ENCODE measurements around the gene GABARAP. TPM values are rescaled to one million over a fixed set of nuclear protein-coding genes. Genes with fewer than 3 reads are reported as not detected.

The GABARAP gene
- total RNA-seq, 2 donors from 2014 or later = 431 to 505 TPM

DNA sequence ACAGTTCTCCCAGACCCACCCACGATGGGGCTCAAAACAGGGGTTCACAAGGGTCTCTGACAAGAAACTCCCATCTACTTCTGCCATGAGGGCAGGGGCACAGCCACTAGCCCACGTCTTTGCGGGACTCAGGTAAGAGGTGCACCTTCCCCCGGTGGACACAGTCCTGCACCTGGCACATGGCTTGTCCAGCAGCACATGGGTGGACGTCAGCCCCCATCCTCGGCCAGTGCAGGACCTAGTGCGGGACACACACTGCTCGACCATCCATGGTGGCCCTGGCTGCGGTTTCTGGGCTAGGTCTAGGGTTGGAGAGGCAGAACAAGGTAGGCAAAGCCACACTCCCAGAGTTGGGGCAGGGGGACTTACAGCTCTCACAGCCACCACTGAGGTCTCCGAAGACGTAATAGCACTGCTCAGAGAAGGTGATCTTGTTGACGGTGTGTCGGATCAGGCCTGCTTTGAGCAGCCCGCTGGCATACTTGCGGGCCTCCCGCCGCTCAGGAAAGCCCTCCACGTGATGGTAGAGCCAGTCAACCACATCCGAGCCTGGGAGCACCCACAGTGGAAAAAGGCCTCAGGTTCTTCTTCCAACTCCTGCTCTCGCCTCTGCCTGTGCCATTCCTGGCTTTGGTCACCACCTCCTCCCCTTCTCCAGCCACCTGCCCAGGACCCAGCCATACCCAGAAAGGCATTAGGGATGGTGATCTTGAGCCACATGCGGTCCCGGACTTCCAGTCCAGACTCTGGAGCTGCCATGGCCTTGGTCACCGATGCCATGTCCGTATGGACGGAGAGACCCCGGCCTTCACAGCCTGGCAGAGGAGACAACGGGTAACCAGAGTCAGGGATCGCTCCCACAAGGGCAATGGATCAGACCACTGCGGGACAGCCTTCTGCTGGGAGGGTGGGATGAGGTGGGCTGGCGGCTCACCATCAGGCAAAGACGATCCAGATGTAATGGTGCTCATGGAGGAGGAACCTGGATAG, 15.2 kb downstream of the GABARAP start:
- ATAC-seq = no peak
- no peak for DNase-seq
- intact Hi-C loops (cut with DNase I, micrococcal nuclease) = no loop called here

DNA sequence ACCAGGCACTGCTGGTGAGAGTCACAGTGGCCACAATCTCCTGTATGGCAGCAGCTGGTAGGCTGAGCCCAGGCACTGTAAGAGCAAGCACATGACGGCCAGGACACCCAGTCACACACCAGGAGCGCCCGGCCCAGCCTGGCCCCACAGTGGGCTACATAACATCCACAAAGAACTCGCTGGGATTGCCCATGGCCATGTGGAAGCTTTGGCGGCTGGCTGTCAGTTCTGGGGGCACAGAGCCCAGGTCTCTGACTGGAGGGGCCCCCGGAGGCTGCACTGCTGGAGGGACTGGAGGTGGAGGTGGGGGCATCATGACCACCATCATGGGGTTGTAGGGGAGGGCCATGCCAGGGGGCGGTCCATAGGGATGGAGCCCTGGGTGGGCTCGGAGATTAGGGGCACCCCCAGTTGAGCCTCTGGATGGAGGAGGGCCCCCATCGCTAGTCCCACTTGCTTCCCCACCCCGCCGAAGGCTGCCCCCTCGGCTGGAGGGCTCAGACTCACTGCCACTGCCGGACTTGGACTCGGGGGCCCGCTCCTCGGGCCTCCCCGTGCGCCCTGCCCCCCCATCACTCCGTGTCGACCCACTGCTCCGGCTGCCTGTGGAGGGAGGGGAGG, 16.4 kb downstream of the GABARAP start:
- DNase-seq (no peak), ATAC-seq (no peak)

GRCh38 chr17:7224661-7225111, 17.6 kb downstream of the GABARAP start:
- intact Hi-C loops (cut with DNase I, micrococcal nuclease) = no loop called here
- DNase-seq (no peak), ATAC-seq (no peak)

More for the DNA sequence above, 16.4 kb downstream of the GABARAP start:
- intact Hi-C loops (cut with DNase I, micrococcal nuclease) = no loop called here

- no peak for ATAC-seq
Measured at GRCh38 chr17:7224110-7224509, 18.1 kb downstream of the GABARAP start.

DNA sequence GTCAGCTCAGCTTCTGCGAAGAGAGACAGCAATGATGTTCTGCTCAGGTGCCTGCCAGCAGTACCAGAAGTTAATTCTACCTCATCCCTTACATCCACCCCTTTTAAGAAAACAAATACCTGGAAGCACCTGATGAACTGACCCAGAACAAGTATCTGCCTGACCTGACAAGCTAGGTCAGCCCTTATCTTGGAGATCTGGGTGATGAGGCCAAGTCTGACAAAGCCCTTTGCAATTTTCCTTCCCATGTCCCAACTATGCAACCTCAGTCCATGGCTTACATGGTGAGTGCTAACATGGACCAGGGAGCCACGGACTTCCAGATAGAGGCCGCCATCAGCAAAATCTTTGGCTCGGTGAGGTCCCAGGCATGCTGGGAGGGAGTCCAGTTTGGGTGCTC, 18.9 kb downstream of the GABARAP start:
- ATAC-seq (no peak), DNase-seq (no peak)
- intact Hi-C loops (cut with DNase I, micrococcal nuclease) = no loop called here

More at GRCh38 chr17:7224110-7224509, 18.1 kb downstream of the GABARAP start:
- no peak for DNase-seq
- intact Hi-C loops (cut with DNase I, micrococcal nuclease) = no loop called here

DNA sequence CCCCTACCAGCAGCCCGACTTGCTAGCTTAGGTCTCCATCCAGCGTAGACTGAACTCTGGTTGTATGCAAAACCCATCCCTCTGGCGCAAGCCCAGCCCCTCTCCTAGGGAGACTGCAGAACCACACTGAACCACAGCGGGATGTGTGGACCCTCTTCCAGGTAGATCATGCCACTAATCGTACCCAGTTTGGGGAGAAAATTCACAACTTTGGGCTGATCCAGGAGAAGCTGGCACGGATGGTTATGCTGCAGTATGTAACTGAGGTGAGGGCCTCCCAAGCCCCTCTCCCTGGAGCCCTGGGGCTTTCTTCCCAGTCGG, 19.3 kb downstream of the GABARAP start:
- ATAC-seq (no peak), DNase-seq (peak in 1 of 2 donors; percentile 22)
- intact Hi-C loops (cut with DNase I, micrococcal nuclease) = no loop called here

DNA sequence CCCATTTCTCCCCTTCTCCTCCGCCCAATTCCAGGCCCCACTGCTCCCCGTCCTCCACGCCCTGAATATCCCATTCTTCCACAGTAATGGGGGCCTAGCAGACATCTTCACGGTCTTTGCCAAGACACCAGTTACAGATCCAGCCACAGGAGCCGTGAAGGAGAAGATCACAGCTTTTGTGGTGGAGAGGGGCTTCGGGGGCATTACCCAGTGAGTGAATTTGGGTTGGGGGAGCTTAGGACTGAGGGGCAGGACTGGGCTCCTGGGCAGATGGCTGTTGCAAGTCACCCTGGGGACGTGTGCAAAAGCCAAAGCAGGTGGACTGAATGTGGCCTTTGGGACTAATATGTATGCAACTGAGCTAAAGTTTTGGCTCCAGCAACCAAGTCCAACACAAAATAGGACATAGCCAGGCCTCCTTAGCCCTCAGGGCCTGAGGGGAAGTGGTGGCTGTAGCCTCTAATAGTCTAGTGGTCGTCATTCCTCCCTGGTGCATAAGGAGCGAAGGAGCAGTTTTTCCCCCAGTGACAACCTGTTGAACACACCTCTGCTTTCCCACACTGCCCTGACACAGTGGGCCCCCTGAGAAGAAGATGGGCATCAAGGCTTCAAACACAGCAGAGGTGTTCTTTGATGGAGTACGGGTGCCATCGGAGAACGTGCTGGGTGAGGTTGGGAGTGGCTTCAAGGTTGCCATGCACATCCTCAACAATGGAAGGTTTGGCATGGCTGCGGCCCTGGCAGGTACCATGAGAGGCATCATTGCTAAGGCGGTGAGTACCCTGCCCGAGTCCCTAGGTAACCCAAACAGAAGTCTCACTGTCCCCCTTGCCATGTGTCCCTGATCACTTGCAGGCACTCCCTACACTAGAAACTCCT, 19.9 kb downstream of the GABARAP start:
- no peak for ATAC-seq
- DNase-seq = peak in 1 of 2 donors; percentile 7
- intact Hi-C loops (cut with DNase I, micrococcal nuclease) = no loop called here

GRCh38 chr17:7221278-7222092, 20.8 kb downstream of the GABARAP start:
- intact Hi-C loops (cut with DNase I, micrococcal nuclease) = no loop called here

DNA sequence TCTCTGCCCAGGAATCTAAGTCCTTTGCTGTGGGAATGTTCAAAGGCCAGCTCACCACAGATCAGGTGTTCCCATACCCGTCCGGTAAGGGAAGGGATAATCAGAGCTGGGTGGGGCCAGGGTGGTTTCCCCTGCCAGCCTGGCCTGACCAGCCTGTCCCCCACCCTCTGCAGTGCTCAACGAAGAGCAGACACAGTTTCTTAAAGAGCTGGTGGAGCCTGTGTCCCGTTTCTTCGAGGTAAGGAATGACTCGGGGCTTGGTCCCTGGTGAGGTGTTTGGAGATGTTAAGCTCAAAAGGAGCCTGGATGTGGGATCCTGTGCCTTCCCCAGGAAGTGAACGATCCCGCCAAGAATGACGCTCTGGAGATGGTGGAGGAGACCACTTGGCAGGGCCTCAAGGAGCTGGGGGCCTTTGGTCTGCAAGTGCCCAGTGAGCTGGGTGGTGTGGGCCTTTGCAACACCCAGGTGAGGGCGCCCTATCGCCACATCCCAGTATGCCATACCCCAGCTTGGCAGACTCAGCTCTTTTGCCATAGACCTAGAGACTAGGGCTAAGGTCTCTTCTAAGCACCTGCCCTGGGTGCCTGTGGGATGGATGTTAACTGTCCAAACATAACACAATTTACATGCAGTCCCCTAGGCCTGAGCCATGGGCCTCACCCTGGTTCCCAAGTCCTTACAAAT, 21.5 kb downstream of the GABARAP start:
- intact Hi-C loops (cut with DNase I, micrococcal nuclease) = no loop called here
- ATAC-seq (peak; percentile 72), DNase-seq (peak; percentile 74 to 78)

More at GRCh38 chr17:7221278-7222092, 20.8 kb downstream of the GABARAP start:
- ATAC-seq (no peak), DNase-seq (peak in 1 of 2 donors; percentile 6)

GRCh38 chr17:7219812-7220592, 22.2 kb downstream of the GABARAP start, which contains the start of the genes ACADVL and DLG4:
Gene ACADVL (plus strand): TSS chr17:7219938. CDS start chr17:7219985, 47 bp downstream.
Gene DLG4 (minus strand): TSS chr17:7219836.
- DNase-seq = peak; percentile 92
- peak; percentile 69 for ATAC-seq
- intact Hi-C loops (cut with DNase I, micrococcal nuclease) = no loop called here

DNA sequence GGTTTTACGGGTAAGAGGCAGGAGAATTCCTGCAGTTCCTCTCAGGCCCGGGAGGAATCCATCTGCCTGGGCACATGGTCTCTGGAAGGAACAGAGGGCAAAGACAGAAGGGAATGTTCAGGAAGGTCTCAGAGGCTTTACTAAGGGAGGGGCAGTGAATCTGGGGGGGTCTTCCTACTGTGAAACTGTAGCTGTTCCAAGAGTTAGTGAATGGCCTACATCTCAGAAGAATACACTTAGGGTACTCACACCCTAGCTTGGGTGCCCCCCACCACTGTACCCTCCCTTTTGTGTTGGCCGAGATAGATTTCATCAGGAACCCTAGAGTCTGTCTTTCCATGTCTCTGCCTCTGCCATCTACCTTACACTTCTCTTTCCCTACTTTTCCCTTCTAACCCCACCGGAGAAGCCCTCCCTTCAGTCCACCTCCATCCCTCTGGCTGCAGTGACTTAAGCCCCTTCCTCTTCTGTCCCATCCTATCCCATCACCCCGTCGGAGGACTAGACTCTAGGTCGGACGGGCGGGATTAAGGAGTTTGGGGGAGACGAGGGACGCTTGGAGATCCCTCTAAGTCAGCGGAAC, 22.9 kb downstream of the GABARAP start:
- no peak for ATAC-seq
- intact Hi-C loops (cut with DNase I, micrococcal nuclease) = no loop called here

DNA sequence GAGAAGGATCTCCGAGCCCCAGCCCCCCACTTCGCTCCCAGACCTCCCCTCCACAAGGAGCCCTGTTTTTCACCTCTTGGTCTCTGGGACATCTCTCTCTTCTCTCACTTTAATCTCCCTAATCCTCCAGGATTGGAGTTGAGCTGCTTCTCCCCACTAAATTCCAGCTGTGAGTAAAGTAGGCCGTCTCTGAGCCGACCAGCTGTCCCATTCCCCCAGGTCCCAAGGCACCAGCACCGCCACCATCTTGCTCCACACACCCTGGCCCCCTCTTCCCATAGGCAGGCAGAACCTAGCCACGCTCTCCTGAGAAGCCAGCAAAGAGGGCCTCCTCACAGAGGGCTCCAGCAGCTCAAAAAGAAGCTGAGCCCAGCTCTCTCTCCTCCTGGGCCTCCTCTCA, 23.5 kb downstream of the GABARAP start:
- no peak for ATAC-seq
- no peak for DNase-seq
- intact Hi-C loops (cut with DNase I, micrococcal nuclease) = no loop called here

More for the DNA sequence above, 22.9 kb downstream of the GABARAP start:
- DNase-seq = no peak

- intact Hi-C loops (cut with DNase I, micrococcal nuclease) = no loop called here
- ATAC-seq (no peak), DNase-seq (no peak)
Measured at GRCh38 chr17:7218166-7218565, 24.1 kb downstream of the GABARAP start.

DNA sequence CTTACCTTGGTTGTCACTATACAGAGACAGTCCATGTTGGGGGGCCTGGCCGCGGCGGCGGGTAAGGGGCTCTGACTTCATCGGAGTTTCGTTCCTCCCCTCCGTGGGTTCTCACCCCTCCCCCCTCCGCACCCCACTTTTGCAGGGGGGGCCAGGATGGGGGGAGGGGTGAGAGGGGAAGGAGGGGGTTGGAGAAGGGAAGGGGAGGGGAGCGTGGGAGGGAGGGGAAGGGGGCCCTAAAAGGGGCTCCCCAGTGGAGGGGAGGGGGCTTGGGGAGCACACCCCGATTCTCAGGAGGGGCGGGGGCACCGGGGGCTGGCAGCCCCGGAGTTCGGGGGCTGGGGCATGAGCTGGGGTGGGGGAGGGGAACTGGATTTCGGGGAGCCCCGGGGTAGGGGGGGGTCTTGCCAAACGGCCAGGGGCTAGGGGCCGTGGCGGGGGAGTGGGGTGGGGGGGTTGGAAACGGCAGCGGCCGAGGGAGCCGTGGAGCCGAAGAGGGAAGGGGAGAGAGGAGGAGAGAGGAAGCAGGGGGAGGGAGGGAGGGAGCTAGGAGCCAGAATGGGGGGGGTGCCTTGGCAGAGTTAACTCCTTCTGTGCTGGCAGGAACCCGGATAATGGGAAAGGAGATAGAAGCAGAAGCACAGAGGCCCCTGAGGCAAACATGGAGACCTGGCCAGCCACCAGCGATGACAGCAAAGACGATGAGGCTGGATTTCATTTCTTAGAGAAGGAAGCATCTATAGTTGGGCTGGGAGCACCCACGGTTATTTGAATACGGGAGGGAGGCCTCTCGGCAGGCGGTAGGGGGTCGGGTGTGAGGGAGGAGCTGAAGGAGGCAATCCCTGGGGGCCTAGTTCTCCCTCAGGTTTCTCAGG, 24.9 kb downstream of the GABARAP start:
- DNase-seq (peak in 1 of 2 donors; percentile 56), ATAC-seq (no peak)
- intact Hi-C loops (cut with DNase I, micrococcal nuclease) = no loop called here

DNA sequence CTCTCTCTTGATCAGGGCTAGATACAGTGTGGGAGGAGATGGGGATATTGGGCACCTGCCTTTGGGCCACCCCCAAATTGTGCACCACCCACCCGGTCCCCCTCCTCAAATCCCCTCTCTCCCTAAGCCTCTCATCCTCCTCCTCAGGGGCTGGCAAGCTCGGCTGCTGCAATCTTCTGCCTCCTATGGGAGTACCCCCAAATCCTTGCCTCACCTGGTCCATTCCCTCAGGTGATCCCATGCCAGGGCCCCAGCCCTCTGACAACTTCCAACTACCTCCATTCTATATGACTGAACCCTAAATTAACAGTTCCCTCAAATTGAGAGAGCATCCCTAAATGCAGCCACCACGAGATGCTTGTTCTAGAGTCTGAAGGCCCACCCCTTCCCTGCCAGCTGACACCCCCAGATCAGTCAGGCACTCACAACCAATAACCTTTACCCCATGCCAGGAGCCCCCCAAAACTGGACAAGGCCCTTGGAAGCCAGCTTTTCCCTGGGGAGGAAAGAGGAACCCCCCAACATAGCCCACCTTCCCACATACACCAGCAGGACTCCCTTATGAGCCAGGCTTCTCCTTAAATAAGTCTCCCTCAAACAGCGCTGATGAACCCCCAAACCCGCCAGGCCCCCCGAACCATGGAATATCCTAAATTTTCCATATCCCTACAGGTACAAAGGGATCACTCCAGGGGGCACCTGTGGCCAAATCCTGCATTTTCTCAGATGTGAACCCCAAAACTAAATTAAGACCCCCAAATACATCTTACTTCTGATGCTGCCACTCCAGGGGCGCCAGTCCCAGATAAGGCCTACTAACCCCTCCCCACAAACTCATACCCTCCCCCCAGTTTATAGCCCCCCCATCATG, 25.8 kb downstream of the GABARAP start:
- ATAC-seq (no peak), DNase-seq (no peak)
- intact Hi-C loops (cut with DNase I, micrococcal nuclease) = no loop called here
